ENCODE data around the gene EVX1.

EVX1 gene

GRCh38 chr7:27229448-27229847 lies 13.2 kb upstream of the EVX1 start:
- no peak for DNase-seq (ENCODE audit: low read depth)
- H3K4me3 ChIP-seq (ENCODE audit: control insufficient read depth, low read depth, low read length) = no peak overlapping the region
- no peak for TF ChIP-seq CTCF (IDR thresholded peaks at IDR 0.05; ENCODE audit: control insufficient read depth, insufficient read depth, low read depth, low read length, missing control alignments)

DNA sequence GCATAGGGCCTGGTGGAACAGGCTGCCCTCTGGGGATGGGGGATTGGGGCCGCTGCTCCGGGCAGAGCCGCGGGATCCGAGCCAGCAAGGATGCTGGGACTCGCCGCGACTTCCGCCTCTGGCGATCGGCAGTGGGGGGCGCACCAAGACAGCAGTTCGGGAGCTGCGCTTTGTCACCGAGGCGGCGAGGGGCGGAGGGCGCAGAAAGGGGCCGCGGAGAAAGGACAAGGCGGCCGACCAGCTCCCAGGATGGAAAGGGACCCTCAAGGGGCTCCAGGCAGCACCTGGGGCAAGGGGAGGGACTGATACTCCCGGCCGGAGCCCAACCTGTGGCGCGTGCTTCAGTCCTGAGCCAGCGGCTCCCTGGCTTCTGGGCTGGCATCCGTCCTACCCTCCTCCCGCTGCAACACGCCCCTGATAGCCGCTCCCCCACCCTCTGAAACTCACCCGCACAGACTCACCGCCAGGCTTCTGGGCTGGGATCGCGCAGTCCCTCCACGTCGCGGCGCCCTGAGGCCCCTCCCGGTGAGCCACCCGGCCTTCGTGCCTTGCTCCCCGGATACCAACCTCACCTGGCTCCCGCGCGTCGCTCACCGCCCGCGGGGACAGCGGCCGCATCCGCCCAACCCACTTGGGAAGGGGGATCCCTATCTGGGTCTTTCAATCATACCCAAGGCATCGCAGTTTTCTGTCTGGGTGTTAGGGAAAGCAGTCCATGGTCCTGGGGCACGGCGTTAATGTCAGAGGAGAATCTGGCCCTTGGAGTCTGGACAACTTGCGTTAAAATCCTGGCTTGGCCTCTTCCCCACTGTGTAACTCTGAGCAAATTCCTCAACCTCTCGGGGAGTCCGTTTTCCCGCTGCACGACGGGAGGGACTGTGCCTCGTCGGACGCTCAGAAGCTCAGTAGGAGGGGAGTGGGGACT lies 7.0 kb upstream of the EVX1 start:
- peak; percentile 66 for TF ChIP-seq CTCF (IDR thresholded peaks at IDR 0.05; ENCODE audit: control insufficient read depth, insufficient read depth, low read depth, low read length, missing control alignments)
- H3K4me3 ChIP-seq (ENCODE audit: control insufficient read depth, low read depth, low read length) = peak overlapping the region; percentile 62
- DNase-seq (ENCODE audit: low read depth) = no peak

- no peak for TF ChIP-seq CTCF (IDR thresholded peaks at IDR 0.05; ENCODE audit: control insufficient read depth, insufficient read depth, low read depth, low read length, missing control alignments)
- H3K4me3 ChIP-seq (ENCODE audit: control insufficient read depth, low read depth, low read length) = no peak overlapping the region
- peak; percentile 59 for DNase-seq (ENCODE audit: low read depth)
Observed at GRCh38 chr7:27237735-27238334, 4.8 kb upstream of the EVX1 start.

GRCh38 chr7:27238979-27239386 lies 3.6 kb upstream of the EVX1 start:
- no peak for DNase-seq (ENCODE audit: low read depth)
- no peak for TF ChIP-seq CTCF (IDR thresholded peaks at IDR 0.05; ENCODE audit: control insufficient read depth, insufficient read depth, low read depth, low read length, missing control alignments)
- H3K4me3 ChIP-seq (ENCODE audit: control insufficient read depth, low read depth, low read length) = no peak overlapping the region

- TF ChIP-seq CTCF (IDR thresholded peaks at IDR 0.05; ENCODE audit: control insufficient read depth, insufficient read depth, low read depth, low read length, missing control alignments) = no peak
- DNase-seq (ENCODE audit: low read depth) = no peak
- H3K4me3 ChIP-seq (ENCODE audit: control insufficient read depth, low read depth, low read length) = no peak overlapping the region
Observed at GRCh38 chr7:27239387-27240014, 3.1 kb upstream of the EVX1 start.

- no peak for TF ChIP-seq CTCF (IDR thresholded peaks at IDR 0.05; ENCODE audit: control insufficient read depth, insufficient read depth, low read depth, low read length, missing control alignments)
- DNase-seq (ENCODE audit: low read depth) = no peak
- no peak overlapping the region for H3K4me3 ChIP-seq (ENCODE audit: control insufficient read depth, low read depth, low read length)
Observed at GRCh38 chr7:27240015-27240731, 2.4 kb upstream of the EVX1 start.
